Measurements from ENCODE around the gene NPIPB5.
"Not testable (repeated sequence)": the region's sequence is repeated elsewhere in the genome, so short reads cannot be mapped to it uniquely, and the experiment has no call there.

Gene NPIPB5

GRCh38 chr16:22551651-22552050 is 41.0 kb downstream of the NPIPB5 start:
- not testable (repeated sequence) for H2AFZ ChIP-seq (ENCODE audit: low read depth, low read length); H3K36me3 ChIP-seq (ENCODE audit: insufficient read depth, low read length); H3K4me2 ChIP-seq (ENCODE audit: insufficient read depth, low read length); ATAC-seq (ENCODE audit: insufficient read depth, low read depth); H3K4me3 ChIP-seq (ENCODE audit: low read depth in 1 of 2, low read length in 2 of 2); H3K27me3 ChIP-seq (ENCODE audit: insufficient read depth, low read length, poor library complexity); H3K9ac ChIP-seq (ENCODE audit: low read depth, low read length); H3K9me3 ChIP-seq (ENCODE audit: insufficient read depth, low read length, severe bottlenecking); H3K79me2 ChIP-seq (ENCODE audit: insufficient read depth, low read length); DNase-seq; H4K20me1 ChIP-seq (ENCODE audit: insufficient read depth, low read length); H3K4me1 ChIP-seq (ENCODE audit: insufficient read depth, low read length); H3K27ac ChIP-seq (ENCODE audit: low read length)

- H3K36me3 ChIP-seq (ENCODE audit: insufficient read depth, low read length); H3K4me1 ChIP-seq (ENCODE audit: insufficient read depth, low read length); H2AFZ ChIP-seq (ENCODE audit: low read depth, low read length); H3K4me3 ChIP-seq (ENCODE audit: low read depth in 1 of 2, low read length in 2 of 2); ATAC-seq (ENCODE audit: insufficient read depth, low read depth); DNase-seq; H3K4me2 ChIP-seq (ENCODE audit: insufficient read depth, low read length); H3K27ac ChIP-seq (ENCODE audit: low read length); H3K79me2 ChIP-seq (ENCODE audit: insufficient read depth, low read length); H3K9me3 ChIP-seq (ENCODE audit: insufficient read depth, low read length, severe bottlenecking); H3K27me3 ChIP-seq (ENCODE audit: insufficient read depth, low read length, poor library complexity); H3K9ac ChIP-seq (ENCODE audit: low read depth, low read length); H4K20me1 ChIP-seq (ENCODE audit: insufficient read depth, low read length): not testable (repeated sequence)
Observed at GRCh38 chr16:22556759-22557158, 46.1 kb downstream of the NPIPB5 start.

Data from DND-41 (cell line).